GM23338 (cell line): ENCODE data around the gene UBE2F. TPM values are rescaled to one million over a fixed set of nuclear protein-coding genes. Genes with fewer than 3 reads are reported as not detected.

ENCODE experiments used
- ATAC-seq: fragments of 200-7000 bp; cut with Tn5 transposase; 3 replicates; pipeline ENCODE4 v1.9.1; 2020
- DNase-seq: peaks from one replicate; pipeline ENCODE4 v3.0.0-alpha.2; 2015; ENCODE audit warnings: low spot score
- H2AFZ ChIP-seq: fragments of 200-600 bp; sonication (generic); 2 replicates; pipeline ENCODE4 v1.8.0; 2016; ENCODE audit warnings: antibody characterized with exemption, mild to moderate bottlenecking, moderate library complexity
- H3F3A ChIP-seq: fragments of 200-600 bp; sonication (generic); replicated peaks from 2 replicates; pipeline ENCODE4 v1.8.0; 2017; ENCODE audit warnings: antibody characterized with exemption, mixed run types, low read depth
- H3K27ac ChIP-seq: fragments of 200-600 bp; sonication (generic); 2 replicates; pipeline ENCODE4 v1.6.1; 2016; ENCODE audit warnings: low read depth
- H3K27me3 ChIP-seq: fragments of 200-600 bp; sonication (generic); 2 replicates; pipeline ENCODE4 v1.8.0; 2016; ENCODE audit warnings: mild to moderate bottlenecking, mixed run types, moderate library complexity; ENCODE audit not compliant: insufficient read depth
- H3K36me3 ChIP-seq: fragments of 200-600 bp; sonication (generic); 2 replicates; pipeline ENCODE4 v1.8.0; 2016; ENCODE audit warnings: mild to moderate bottlenecking; ENCODE audit not compliant: insufficient read depth
- H3K4me1 ChIP-seq: fragments of 200-600 bp; sonication (generic); 2 replicates; pipeline ENCODE4 v1.8.0; 2016; ENCODE audit warnings: mild to moderate bottlenecking, moderate library complexity; ENCODE audit not compliant: insufficient read depth
- H3K4me2 ChIP-seq: fragments of 200-600 bp; sonication (generic); 2 replicates; pipeline ENCODE4 v1.7.1; 2017; ENCODE audit warnings: mixed run types
- H3K4me3 ChIP-seq: fragments of 200-600 bp; sonication (generic); 2 replicates; pipeline ENCODE4 v1.6.1; 2016; ENCODE audit warnings: mixed run types
- H3K79me2 ChIP-seq: fragments of 200-600 bp; sonication (generic); replicated peaks from 2 replicates; pipeline ENCODE4 v1.8.0; 2017; ENCODE audit warnings: mild to moderate bottlenecking; ENCODE audit not compliant: insufficient read depth
- H3K9me2 ChIP-seq: fragments of 200-600 bp; sonication (generic); 2 replicates; pipeline ENCODE4 v1.8.0; 2017; ENCODE audit not compliant: insufficient read depth
- H4K20me1 ChIP-seq: fragments of 200-600 bp; sonication (generic); replicated peaks from 2 replicates; pipeline ENCODE4 v1.8.0; 2017; ENCODE audit warnings: mild to moderate bottlenecking; ENCODE audit not compliant: insufficient read depth
- H3K27ac Mint-ChIP-seq: 2 replicates; pipeline ENCODE4 v1.8.0; 2020; ENCODE audit warnings: inconsistent platforms, mild to moderate bottlenecking, moderate library complexity, mixed read lengths
- H3K27me3 Mint-ChIP-seq: 3 replicates; pipeline ENCODE4 v1.8.0; 2022; ENCODE audit warnings: low read depth, mild to moderate bottlenecking, moderate library complexity, mixed read lengths, inconsistent platforms; ENCODE audit not compliant: insufficient read depth, poor library complexity
- H3K36me3 Mint-ChIP-seq: 3 replicates; pipeline ENCODE4 v1.8.0; 2021; ENCODE audit warnings: low read depth, mild to moderate bottlenecking, inconsistent platforms, moderate library complexity, mixed read lengths
- H3K4me1 Mint-ChIP-seq: 3 replicates; pipeline ENCODE4 v1.8.0; 2020; ENCODE audit warnings: mild to moderate bottlenecking, inconsistent platforms, mixed read lengths
- H3K4me3 Mint-ChIP-seq: 3 replicates; pipeline ENCODE4 v1.8.0; 2021; ENCODE audit warnings: moderate library complexity, mild to moderate bottlenecking, inconsistent platforms, mixed read lengths
- H3K9me3 Mint-ChIP-seq: 3 replicates; pipeline ENCODE4 v1.8.0; 2020; ENCODE audit warnings: moderate library complexity, mild to moderate bottlenecking, inconsistent platforms, mixed read lengths
- polyA plus RNA-seq: library from polyadenylated mRNA; unstranded; fragments of >200 nt; fragmentation: Nextera tagmentation; extraction: Ambion mirVana; gene quantifications from 2 replicates; pipeline ENCODE4 v1.2.1, GENCODE V29; 2016
- total RNA-seq: library from RNA; depleted of rRNA; stranded (reverse); fragments of >200 nt; shearing (Covaris generic); gene quantifications from 2 replicates; pipeline ENCODE4 v1.2.3, GENCODE V29; 2014
- TF ChIP-seq, protein P1 (sequence below): fragments of 250-450 bp; sonication (Bioruptor Pico); IDR thresholded peaks from 2 replicates; pipeline ENCODE4 v1.5.0; 2020; ENCODE audit warnings: mild to moderate bottlenecking, moderate library complexity
- TF ChIP-seq, protein P2 (sequence below), 2 experiments: fragments of 200-600 bp in 1 of 2; sonication (generic) in 1 of 2; conservative IDR thresholded peaks; 2 replicates each; pipeline versions ENCODE4 v1.5.1 to v1.6.1; 2016 to 2017; ENCODE audit warnings: antibody characterized with exemption in 2 of 2, low read depth in 2 of 2, mild to moderate bottlenecking in 2 of 2, moderate library complexity in 1 of 2
- TF ChIP-seq, protein P3 (sequence below): IDR thresholded peaks from 2 replicates; pipeline ENCODE4 v1.6.1; 2016; ENCODE audit warnings: antibody characterized with exemption

Gene UBE2F
- total and polyA plus RNA-seq, 2 experiments from 2014 or later = 98.2 to 106 TPM

DNA sequence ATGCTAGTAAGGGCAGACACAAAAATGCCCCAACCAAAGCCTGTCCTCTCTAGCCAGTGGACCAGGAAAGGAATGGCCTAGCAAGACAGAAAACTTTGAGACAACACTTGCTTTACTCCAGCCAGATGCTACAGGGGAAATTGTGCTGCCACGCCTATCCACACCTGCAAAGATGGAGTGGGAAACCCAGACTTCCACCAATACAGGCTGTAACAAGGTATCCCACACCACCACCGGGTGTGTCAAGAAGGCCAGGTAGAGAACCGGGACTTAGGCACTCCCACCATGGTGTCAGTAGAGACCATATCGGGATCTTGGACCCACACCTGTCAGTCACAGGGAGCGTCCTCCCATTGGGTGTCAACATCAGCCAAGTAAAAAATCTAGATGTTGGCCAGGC, 117.1 kb downstream of the UBE2F start:
- Histone ChIP-seq H3K27me3 (no peaks in the 10 kb centered on the region), H3K79me2 (peaks cover 12% of the 10 kb centered on the region), H3K4me3 (no peak overlapping the region), H2AFZ (no peak overlapping the region), H3K9me2 (no peaks in the 10 kb centered on the region), H3K4me1 (peaks cover 14% of the 10 kb centered on the region), H3K27ac (no peak overlapping the region), H3F3A (0 out of 2 replicates have a peak, but pooled peaks cover 6% of the 10 kb centered on the region), H3K4me2 (no peak overlapping the region), H4K20me1 (peaks cover 8% of the 10 kb centered on the region; the same call in 1 of the 2 replicates), H3K36me3 (peaks cover 56% of the 10 kb centered on the region)
- Mint-ChIP-seq H3K36me3 (peaks cover 93% of the 10 kb centered on the region), H3K4me3 (no peak overlapping the region), H3K9me3 (no peaks in the 10 kb centered on the region; the same call in 2 of the 3 replicates), H3K27me3 (peaks cover 7% of the 10 kb centered on the region), H3K27ac (no peak overlapping the region), H3K4me1 (peaks cover 15% of the 10 kb centered on the region)
- TF ChIP-seq, protein P1, sequence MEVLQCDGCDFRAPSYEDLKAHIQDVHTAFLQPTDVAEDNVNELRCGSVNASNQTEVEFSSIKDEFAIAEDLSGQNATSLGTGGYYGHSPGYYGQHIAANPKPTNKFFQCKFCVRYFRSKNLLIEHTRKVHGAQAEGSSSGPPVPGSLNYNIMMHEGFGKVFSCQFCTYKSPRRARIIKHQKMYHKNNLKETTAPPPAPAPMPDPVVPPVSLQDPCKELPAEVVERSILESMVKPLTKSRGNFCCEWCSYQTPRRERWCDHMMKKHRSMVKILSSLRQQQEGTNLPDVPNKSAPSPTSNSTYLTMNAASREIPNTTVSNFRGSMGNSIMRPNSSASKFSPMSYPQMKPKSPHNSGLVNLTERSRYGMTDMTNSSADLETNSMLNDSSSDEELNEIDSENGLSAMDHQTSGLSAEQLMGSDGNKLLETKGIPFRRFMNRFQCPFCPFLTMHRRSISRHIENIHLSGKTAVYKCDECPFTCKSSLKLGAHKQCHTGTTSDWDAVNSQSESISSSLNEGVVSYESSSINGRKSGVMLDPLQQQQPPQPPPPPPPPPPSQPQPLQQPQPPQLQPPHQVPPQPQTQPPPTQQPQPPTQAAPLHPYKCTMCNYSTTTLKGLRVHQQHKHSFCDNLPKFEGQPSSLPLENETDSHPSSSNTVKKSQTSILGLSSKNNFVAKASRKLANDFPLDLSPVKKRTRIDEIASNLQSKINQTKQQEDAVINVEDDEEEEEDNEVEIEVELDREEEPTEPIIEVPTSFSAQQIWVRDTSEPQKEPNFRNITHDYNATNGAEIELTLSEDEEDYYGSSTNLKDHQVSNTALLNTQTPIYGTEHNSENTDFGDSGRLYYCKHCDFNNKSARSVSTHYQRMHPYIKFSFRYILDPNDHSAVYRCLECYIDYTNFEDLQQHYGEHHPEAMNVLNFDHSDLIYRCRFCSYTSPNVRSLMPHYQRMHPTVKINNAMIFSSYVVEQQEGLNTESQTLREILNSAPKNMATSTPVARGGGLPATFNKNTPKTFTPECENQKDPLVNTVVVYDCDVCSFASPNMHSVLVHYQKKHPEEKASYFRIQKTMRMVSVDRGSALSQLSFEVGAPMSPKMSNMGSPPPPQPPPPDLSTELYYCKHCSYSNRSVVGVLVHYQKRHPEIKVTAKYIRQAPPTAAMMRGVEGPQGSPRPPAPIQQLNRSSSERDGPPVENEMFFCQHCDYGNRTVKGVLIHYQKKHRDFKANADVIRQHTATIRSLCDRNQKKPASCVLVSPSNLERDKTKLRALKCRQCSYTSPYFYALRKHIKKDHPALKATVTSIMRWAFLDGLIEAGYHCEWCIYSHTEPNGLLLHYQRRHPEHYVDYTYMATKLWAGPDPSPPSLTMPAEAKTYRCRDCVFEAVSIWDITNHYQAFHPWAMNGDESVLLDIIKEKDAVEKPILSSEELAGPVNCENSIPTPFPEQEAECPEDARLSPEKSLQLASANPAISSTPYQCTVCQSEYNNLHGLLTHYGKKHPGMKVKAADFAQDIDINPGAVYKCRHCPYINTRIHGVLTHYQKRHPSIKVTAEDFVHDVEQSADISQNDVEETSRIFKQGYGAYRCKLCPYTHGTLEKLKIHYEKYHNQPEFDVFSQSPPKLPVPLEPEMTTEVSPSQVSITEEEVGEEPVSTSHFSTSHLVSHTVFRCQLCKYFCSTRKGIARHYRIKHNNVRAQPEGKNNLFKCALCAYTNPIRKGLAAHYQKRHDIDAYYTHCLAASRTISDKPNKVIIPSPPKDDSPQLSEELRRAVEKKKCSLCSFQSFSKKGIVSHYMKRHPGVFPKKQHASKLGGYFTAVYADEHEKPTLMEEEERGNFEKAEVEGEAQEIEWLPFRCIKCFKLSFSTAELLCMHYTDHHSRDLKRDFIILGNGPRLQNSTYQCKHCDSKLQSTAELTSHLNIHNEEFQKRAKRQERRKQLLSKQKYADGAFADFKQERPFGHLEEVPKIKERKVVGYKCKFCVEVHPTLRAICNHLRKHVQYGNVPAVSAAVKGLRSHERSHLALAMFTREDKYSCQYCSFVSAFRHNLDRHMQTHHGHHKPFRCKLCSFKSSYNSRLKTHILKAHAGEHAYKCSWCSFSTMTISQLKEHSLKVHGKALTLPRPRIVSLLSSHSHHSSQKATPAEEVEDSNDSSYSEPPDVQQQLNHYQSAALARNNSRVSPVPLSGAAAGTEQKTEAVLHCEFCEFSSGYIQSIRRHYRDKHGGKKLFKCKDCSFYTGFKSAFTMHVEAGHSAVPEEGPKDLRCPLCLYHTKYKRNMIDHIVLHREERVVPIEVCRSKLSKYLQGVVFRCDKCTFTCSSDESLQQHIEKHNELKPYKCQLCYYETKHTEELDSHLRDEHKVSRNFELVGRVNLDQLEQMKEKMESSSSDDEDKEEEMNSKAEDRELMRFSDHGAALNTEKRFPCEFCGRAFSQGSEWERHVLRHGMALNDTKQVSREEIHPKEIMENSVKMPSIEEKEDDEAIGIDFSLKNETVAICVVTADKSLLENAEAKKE (CRISPR knock-in tag) = no peak
- TF ChIP-seq, protein P2, sequence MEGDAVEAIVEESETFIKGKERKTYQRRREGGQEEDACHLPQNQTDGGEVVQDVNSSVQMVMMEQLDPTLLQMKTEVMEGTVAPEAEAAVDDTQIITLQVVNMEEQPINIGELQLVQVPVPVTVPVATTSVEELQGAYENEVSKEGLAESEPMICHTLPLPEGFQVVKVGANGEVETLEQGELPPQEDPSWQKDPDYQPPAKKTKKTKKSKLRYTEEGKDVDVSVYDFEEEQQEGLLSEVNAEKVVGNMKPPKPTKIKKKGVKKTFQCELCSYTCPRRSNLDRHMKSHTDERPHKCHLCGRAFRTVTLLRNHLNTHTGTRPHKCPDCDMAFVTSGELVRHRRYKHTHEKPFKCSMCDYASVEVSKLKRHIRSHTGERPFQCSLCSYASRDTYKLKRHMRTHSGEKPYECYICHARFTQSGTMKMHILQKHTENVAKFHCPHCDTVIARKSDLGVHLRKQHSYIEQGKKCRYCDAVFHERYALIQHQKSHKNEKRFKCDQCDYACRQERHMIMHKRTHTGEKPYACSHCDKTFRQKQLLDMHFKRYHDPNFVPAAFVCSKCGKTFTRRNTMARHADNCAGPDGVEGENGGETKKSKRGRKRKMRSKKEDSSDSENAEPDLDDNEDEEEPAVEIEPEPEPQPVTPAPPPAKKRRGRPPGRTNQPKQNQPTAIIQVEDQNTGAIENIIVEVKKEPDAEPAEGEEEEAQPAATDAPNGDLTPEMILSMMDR (conservative IDR thresholded peaks at IDR 0.05; ENCODE audit: low read depth in 2 of 2) = no peak
- TF ChIP-seq, protein P3, sequence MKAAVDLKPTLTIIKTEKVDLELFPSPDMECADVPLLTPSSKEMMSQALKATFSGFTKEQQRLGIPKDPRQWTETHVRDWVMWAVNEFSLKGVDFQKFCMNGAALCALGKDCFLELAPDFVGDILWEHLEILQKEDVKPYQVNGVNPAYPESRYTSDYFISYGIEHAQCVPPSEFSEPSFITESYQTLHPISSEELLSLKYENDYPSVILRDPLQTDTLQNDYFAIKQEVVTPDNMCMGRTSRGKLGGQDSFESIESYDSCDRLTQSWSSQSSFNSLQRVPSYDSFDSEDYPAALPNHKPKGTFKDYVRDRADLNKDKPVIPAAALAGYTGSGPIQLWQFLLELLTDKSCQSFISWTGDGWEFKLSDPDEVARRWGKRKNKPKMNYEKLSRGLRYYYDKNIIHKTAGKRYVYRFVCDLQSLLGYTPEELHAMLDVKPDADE = no peak
- DNase-seq = no peak
- ATAC-seq = no peak
